NCI-H187 treated with DMSO at 0.1 percent for 48 hours (cell line): Measurements from ENCODE around the gene ARFIP1.

Source experiments
- DNase-seq: peaks from one replicate; lab custom pipeline; 2025; lab: John Stamatoyannopoulos, UW

The ARFIP1 gene

GRCh38 chr4:152939621-152940020 lies 159.9 kb downstream of the ARFIP1 start:
- no peak for DNase-seq

GRCh38 chr4:152940461-152940860 lies 160.7 kb downstream of the ARFIP1 start:
- DNase-seq, result no peak

- no peak for DNase-seq
Observed at GRCh38 chr4:152941411-152941810, 161.7 kb downstream of the ARFIP1 start.

DNA sequence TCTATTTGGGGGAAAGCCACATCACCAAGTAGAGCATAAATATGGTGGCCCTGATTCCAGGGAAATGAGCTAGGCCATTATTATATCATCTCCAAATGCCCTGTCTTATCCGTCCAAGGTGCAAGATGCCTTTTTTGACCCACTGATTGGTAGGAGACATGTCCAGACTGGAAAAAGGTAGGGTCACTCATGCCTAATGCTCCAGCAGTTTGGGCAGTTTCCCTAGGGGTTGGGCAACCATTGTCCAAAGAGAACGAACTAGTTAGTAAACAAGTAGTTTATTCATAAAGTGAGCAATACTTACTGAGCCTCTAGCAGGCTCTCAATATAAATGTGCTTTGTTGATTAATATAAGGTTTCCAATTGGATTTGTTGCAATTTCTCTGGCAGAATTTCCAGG lies 162.6 kb downstream of the ARFIP1 start:
- DNase-seq, result no peak

GRCh38 chr4:152943672-152944071 lies 163.9 kb downstream of the ARFIP1 start:
- no peak for DNase-seq

- no peak for DNase-seq
Observed at GRCh38 chr4:152944666-152945320, 165.0 kb downstream of the ARFIP1 start.

DNA sequence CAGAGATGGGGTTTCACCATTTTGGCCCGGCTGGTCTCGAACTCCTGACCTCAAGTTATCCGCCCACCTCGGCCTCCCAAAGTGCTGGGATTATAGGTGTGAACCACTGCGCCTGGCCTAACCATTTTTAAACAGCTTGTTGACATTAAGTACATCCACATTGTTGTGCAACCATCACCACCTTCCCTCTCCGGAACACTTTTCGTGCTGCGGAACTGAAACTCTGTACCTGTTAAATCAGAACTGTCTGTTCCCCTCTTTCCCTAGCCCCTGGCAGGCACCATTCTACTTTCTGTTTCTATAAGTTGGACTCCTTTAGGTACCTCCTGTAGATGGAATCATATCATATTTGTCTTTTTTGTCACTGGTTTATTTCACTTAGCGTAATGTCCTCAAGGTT lies 165.9 kb downstream of the ARFIP1 start:
- DNase-seq, result no peak

- DNase-seq, result no peak
Observed at GRCh38 chr4:152946446-152946845, 166.7 kb downstream of the ARFIP1 start.

DNA sequence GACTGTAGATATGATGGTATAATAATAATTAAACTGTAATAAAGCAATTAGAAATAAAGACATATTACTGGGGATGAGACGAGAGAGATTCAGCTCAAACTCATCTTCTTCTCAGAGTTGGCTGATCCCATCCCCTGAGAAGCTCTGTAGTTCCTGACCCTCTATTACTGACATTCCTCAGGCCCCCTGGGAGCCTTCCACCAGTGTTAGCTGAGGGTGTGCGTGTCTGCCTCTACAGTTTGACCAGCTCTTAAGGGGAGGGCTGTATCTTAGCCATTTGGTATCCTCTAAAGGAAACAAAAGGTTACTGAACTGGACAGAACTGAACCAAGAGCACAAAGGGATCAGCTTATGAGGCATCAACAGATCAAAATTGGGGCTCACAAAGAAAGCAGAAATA lies 167.6 kb downstream of the ARFIP1 start:
- no peak for DNase-seq

GRCh38 chr4:152949930-152950329 lies 170.2 kb downstream of the ARFIP1 start:
- no peak for DNase-seq

DNA sequence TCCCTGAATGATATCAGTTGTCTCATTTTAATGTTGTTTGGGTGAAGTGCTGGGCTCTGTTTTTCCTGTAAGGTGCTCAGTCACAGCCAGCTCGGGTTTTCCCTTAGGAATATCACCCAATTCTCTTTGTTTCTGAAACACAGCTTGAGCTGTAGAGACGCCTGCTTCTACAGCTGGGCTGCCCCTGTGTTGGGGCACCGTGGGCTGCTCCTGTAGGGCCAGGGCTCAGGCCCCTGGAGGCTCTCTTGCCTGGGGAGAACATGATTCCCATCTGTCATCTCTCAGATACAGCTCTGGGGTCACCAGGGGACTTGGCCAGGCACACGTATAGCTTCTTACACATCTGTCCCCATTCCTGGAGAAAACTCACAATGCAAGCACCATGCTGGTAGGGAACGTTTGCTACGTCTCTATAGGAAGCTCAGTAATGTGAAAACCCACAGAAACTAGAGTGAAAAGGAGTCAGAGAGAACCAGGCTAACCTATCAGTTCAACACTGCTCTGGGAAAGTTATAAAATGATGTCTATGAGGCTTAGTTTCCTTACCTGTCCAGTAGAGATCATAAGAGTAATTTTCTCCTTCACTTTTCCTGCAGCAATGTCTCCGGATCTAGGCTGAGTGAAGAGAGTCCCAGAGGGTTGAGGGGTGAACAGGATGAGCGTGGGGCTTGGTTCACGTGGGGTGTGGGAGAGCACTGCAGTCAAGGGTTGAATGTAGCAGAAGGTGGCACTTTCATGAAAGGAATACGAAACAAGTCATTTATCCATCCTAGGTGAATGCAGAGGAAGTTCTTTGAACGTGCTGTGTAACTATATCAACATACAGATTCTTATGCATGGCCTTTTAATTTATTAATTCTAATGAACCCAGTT lies 170.9 kb downstream of the ARFIP1 start:
- DNase-seq, result no peak

- DNase-seq, result no peak
Observed at GRCh38 chr4:152951348-152951747, 171.6 kb downstream of the ARFIP1 start.

GRCh38 chr4:152953514-152953913 lies 173.8 kb downstream of the ARFIP1 start:
- DNase-seq, result no peak

- no peak for DNase-seq
Observed at GRCh38 chr4:152954741-152955140, 175.0 kb downstream of the ARFIP1 start.

DNA sequence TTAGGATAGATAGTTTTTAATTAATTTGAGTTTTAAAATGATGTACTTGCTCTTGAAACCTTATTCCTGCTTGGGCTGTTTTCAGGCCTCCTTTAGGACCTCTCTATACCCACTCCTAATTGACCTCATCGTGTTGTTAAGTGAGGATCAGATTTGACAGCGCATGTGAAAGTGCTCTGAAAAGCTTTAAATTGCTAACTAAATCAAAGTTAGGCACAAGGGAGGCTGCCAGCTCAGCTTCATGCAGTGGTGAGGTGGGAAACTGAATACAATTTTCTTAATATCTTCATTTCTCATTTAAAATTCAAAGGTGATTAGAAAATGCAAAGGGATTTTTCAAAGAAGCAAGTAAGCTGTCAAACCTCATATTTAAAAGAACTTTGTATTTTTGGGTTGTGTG lies 176.4 kb downstream of the ARFIP1 start:
- no peak for DNase-seq

DNA sequence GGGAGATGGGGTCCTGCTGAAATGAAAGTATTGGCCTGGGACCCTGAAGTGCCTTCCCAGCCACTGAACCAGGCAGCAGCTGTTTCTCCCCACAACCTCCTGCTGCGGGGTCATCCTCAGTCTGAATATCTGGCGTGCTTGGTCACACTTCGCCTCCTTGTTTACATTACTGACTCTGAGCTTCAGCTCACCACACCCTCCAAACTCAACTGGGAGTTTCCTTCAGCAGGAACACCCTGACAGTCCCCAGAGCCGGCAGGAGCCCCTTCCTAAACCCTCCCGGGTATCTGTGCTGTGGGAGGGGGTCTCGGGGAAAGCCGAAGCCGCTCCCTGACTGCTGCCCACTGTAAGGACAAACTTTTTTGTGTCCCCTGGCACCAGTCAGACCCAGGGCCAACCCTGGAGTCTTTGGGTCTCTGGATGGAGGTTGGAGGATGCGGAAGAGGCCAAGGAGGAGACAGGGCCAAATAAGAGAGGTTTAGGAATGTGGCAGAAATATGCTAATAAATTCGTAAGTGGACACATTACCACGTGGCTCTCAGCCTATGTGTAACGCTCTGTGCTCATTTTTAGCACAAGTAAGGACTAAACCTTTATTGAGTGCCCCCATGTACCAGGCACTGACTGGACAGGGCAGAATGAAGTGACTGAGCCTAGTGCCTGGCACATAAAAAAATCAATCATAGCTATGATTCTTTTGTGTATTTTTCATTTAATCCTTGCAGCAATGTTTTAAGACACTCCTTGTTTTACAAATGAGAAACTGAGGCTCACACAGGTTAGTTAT lies 177.1 kb downstream of the ARFIP1 start:
- DNase-seq, result no peak

DNA sequence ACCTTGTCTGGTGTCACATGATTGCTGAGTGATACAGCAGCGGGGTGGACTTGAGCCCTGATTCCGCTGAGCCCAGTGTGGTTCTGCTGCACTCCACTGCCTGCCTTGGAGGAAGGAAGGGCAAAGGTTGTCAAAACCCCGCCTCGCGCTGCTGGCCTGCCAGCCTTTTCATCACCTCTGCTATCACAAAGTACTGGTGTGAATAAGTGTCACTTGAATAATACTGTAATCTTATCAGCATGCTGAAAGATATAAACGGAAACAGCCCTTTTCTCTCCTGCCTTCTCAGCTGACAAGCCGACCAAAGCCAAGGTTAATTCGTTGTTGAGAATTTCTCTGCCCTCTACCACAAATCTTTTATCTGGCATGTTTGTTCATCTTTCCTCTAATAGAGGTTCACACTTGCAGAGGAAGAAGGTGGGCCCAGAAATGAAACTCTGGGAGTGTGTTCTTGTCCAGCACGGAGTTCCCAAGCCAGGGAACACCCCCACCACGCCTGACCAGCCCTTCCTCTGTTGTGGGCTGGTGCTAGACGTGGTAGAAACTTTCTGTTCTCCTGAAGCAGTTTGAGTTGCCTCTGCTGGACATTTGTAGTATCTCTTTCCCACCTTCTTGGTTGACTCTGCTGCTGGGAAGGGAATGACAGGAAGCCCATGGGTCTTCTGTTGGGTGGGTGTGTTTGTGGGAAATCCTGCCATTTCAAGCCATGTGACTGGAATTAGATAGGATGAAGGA lies 177.8 kb downstream of the ARFIP1 start:
- no peak for DNase-seq

DNA sequence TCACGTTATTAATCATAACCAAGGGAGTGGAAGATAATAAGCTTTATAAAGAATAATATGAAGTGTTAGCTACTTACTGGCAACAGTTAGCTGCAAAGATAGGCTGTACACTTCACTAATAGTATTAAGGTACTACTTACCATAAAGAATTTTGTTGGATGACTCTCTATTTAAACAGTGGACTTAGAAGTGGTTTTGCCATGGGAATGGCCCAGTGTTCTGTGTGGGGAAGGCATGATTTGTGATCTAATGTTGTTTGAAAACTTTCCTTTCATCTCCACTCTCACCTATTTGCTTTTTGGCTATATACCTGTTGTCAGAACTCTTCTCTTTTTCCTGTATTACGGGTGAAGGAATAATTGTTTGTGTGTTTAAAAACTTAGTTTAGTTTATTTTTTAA lies 179.3 kb downstream of the ARFIP1 start:
- DNase-seq, result no peak

GRCh38 chr4:152960082-152960481 lies 180.3 kb downstream of the ARFIP1 start:
- DNase-seq, result no peak

- DNase-seq, result no peak
Observed at GRCh38 chr4:152961014-152961772, 181.4 kb downstream of the ARFIP1 start.

DNA sequence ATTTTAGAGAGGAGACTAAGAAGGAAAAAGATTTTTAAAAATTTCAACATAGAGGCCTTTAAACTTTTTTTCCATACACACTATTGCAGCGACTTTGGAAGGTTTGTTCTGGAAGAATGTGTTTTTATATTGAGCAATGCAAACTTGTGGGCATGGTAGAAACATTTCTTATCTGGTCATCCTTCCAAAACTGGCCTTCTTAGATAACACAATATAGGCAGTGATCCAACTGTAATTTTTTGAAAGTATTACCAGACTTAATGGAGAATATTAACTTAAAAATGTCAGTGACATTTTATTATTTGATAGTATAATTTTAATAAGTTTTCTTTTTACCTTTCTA lies 182.0 kb downstream of the ARFIP1 start:
- DNase-seq, result no peak
